GM23248 (cell line): ENCODE results near the gene TNS2.

Source experiments
- EZH2 ChIP-seq: fragments of 200-600 bp; sonication (generic); IDR thresholded peaks from 2 replicates; pipeline ENCODE4 v1.6.1; 2018; ENCODE audit warnings: antibody characterized with exemption, mild to moderate bottlenecking; ENCODE audit not compliant: insufficient read depth, poor library complexity, severe bottlenecking
- EZH2phosphoT487 ChIP-seq: fragments of 200-600 bp; sonication (generic); IDR thresholded peaks from 2 replicates; pipeline ENCODE4 v1.6.1; 2018; ENCODE audit warnings: antibody characterized with exemption, moderate library complexity, mild to moderate bottlenecking, low read depth; ENCODE audit not compliant: insufficient read depth

DNA sequence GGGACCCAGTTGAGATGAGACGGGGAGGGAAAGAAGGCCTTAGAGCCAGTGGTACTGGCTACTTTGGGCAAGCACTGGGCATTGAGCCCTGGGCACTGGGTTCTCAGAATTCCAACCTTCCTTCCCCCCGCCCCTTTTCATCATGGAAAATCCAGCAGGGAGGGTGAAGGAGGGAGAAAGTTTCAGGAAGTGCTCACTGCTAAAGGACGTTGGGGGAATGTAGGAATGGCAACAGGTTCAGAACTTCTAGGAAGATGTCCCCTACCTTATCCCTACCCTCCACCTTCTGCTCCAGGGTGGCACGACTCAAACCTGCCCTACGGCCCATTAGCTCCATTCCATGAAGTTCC is 4.2 kb upstream of the TNS2 start:
- TF ChIP-seq EZH2 (no peak), EZH2phosphoT487 (no peak)
